Keratinocyte (primary cell): ENCODE data around the gene P2RX2. TPM values are rescaled to one million over a fixed set of nuclear protein-coding genes. Genes with fewer than 3 reads are reported as not detected.

Experiments used
- DNase-seq: peaks from one replicate; pipeline ENCODE4 v3.0.0-alpha.2; 2011; ENCODE audit warnings: low read depth, missing footprints, low spot score
- FAIRE-seq: peaks from 2 replicates; lab custom pipeline; 2011; peaks lifted over from hg19 to GRCh38; lab: Jason Lieb, UNC
- H2AFZ ChIP-seq: 2 replicates; pipeline ENCODE4 v1.6.0; 2012; ENCODE audit warnings: low read length, control low read depth, inconsistent platforms; ENCODE audit not compliant: control insufficient read depth
- H3K27ac ChIP-seq: 2 replicates; pipeline ENCODE4 v1.5.1; 2011; ENCODE audit warnings: low read length; ENCODE audit not compliant: control insufficient read depth, insufficient read depth
- H3K27me3 ChIP-seq: 3 replicates; pipeline ENCODE4 v1.6.0; 2011; ENCODE audit warnings: low read length; ENCODE audit not compliant: control insufficient read depth, insufficient read depth; ENCODE audit errors: extremely low read depth
- H3K36me3 ChIP-seq, 2 experiments: 2 replicates in 1 of 2; 3 replicates in 1 of 2; pipeline ENCODE4 v1.5.1; 2011; ENCODE audit warnings: low read length in 2 of 2, mild to moderate bottlenecking in 1 of 2; ENCODE audit not compliant: control insufficient read depth in 2 of 2, insufficient read depth in 2 of 2; ENCODE audit errors: extremely low read depth in 1 of 2
- H3K4me1 ChIP-seq: 3 replicates; pipeline ENCODE4 v1.5.1; 2011; ENCODE audit warnings: low read length; ENCODE audit not compliant: control insufficient read depth, insufficient read depth; ENCODE audit errors: extremely low read depth
- H3K4me2 ChIP-seq: 3 replicates; pipeline ENCODE4 v1.6.0; 2011; ENCODE audit warnings: low read depth, low read length; ENCODE audit not compliant: control insufficient read depth, insufficient read depth; ENCODE audit errors: extremely low read depth
- H3K4me3 ChIP-seq, 3 experiments: fragments of 200-600 bp in 1 of 3; sonication (generic) in 1 of 3; 2 replicates in 2 of 3; 3 replicates in 1 of 3; pipeline ENCODE4 v1.5.1; 2011 to 2016; ENCODE audit warnings: low read length in 3 of 3, mild to moderate bottlenecking in 3 of 3, control low read depth in 2 of 3, inconsistent platforms in 1 of 3, low read depth in 1 of 3, mixed read lengths in 1 of 3, mixed run types in 1 of 3, moderate library complexity in 1 of 3; ENCODE audit not compliant: control insufficient read depth in 2 of 3, insufficient read depth in 2 of 3; ENCODE audit errors: extremely low read depth in 1 of 3
- H3K79me2 ChIP-seq: 2 replicates; pipeline ENCODE4 v1.6.0; 2012; ENCODE audit warnings: low read length; ENCODE audit not compliant: control insufficient read depth, insufficient read depth
- H3K9ac ChIP-seq: 3 replicates; pipeline ENCODE4 v1.6.0; 2011; ENCODE audit warnings: low read length; ENCODE audit not compliant: control insufficient read depth, insufficient read depth; ENCODE audit errors: extremely low read depth
- H3K9me1 ChIP-seq: 3 replicates; pipeline ENCODE4 v1.6.0; 2011; ENCODE audit warnings: low read length; ENCODE audit not compliant: control insufficient read depth, insufficient read depth; ENCODE audit errors: extremely low read depth
- H3K9me3 ChIP-seq: 2 replicates; pipeline ENCODE4 v1.5.1; 2012; ENCODE audit warnings: low read depth, low read length; ENCODE audit not compliant: control insufficient read depth
- H4K20me1 ChIP-seq: 3 replicates; pipeline ENCODE4 v1.6.0; 2011; ENCODE audit warnings: low read length; ENCODE audit not compliant: control insufficient read depth, insufficient read depth; ENCODE audit errors: extremely low read depth
- CTCF ChIP-seq, 3 experiments: IDR thresholded peaks in 1 of 3; conservative IDR thresholded peaks in 1 of 3; optimal IDR thresholded peaks in 1 of 3; 2 replicates in 2 of 3; 3 replicates in 1 of 3; pipeline versions ENCODE3 to v1.5.1; 2011; ENCODE audit warnings: low read length in 3 of 3, mild to moderate bottlenecking in 3 of 3, moderate library complexity in 2 of 3, control low read depth in 1 of 3, inconsistent platforms in 1 of 3; ENCODE audit not compliant: insufficient read depth in 2 of 3; ENCODE audit errors: extremely low read depth in 1 of 3
- EZH2 ChIP-seq: IDR thresholded peaks from one replicate; pipeline ENCODE4 v1.6.1; 2012; ENCODE audit warnings: inconsistent platforms, mild to moderate bottlenecking, low read length, moderate library complexity
- dilution Hi-C: fragments of 300-500 bp; cut with MboI; formaldehyde crosslinking; loops from one replicate; pipeline ENCODE4 v1.7.0; 2020; ENCODE audit warnings: low sequenced_read_pairs; ENCODE audit not compliant: extremely low pct_ligation_motif_present
- polyA plus RNA-seq, 5 experiments: library from polyadenylated mRNA; depleted of rRNA in 3 of 5; stranded (reverse) in 3 of 5; stranded (forward) in 1 of 5; unstranded in 1 of 5; fragments of >200 nt; gene quantifications; 1 replicate in 1 of 5; 2 replicates in 3 of 5; 3 replicates in 1 of 5; pipeline versions ENCODE4 v1.2.1 to v1.2.3, GENCODE V29; 2011 to 2012; ENCODE audit warnings: missing spikeins in 2 of 5, low read depth in 1 of 5, low replicate concordance in 1 of 5

Gene P2RX2
- polyA plus RNA-seq, 1 donor (not counting 4 experiments of a cell fraction or from before 2014, with no cell fraction given), result not detected

- FAIRE-seq, result no peak
- Histone ChIP-seq H3K36me3 (no peaks in the 10 kb centered on the region), H3K9me3 (no peaks in the 10 kb centered on the region), H3K79me2 (no peaks in the 10 kb centered on the region), H3K27ac (no peak overlapping the region), H3K4me1 (peaks cover 5% of the 10 kb centered on the region), H2AFZ (no peak overlapping the region), H3K4me2 (no peak overlapping the region), H3K4me3 (no peak overlapping the region), H3K9me1 (no peaks in the 10 kb centered on the region), H3K9ac (no peak overlapping the region), H4K20me1 (no peaks in the 10 kb centered on the region), H3K27me3 (peaks cover 24% of the 10 kb centered on the region)
- DNase-seq, result no peak
- dilution Hi-C loops, result no loop called here
- TF ChIP-seq EZH2 (no peak), CTCF (optimal IDR thresholded peaks at IDR 0.05 in 1 of 3, IDR thresholded peaks at IDR 0.05 in 1 of 3, conservative IDR thresholded peaks at IDR 0.05 in 1 of 3; ENCODE audit: extremely low read depth in 1 of 3, insufficient read depth in 2 of 3, low read length in 3 of 3) (no peak)
These were observed 23.4 kb upstream of the P2RX2 start for GRCh38 chr12:132595183-132595582.

- H2AFZ ChIP-seq, result no peak overlapping the region
- H3K27ac ChIP-seq, result no peak overlapping the region
- H3K9ac ChIP-seq, result no peak overlapping the region
- H3K4me1 ChIP-seq, result peaks cover 7% of the 10 kb centered on the region
- DNase-seq (no peak), FAIRE-seq (no peak)
- no peaks in the 10 kb centered on the region for H3K9me3 ChIP-seq
- no peaks in the 10 kb centered on the region for H3K36me3 ChIP-seq
- dilution Hi-C loops, result no loop called here
- no peaks in the 10 kb centered on the region for H3K79me2 ChIP-seq
- no peaks in the 10 kb centered on the region for H4K20me1 ChIP-seq
- H3K9me1 ChIP-seq, result no peaks in the 10 kb centered on the region
- H3K4me3 ChIP-seq, result no peak overlapping the region
- TF ChIP-seq EZH2 (no peak), CTCF (optimal IDR thresholded peaks at IDR 0.05 in 1 of 3, IDR thresholded peaks at IDR 0.05 in 1 of 3, conservative IDR thresholded peaks at IDR 0.05 in 1 of 3; ENCODE audit: extremely low read depth in 1 of 3, insufficient read depth in 2 of 3, low read length in 3 of 3) (no peak)
- peaks cover 28% of the 10 kb centered on the region for H3K27me3 ChIP-seq
- no peak overlapping the region for H3K4me2 ChIP-seq
These were observed 22.6 kb upstream of the P2RX2 start for GRCh38 chr12:132596016-132596415.
